Epithelial cell of esophagus (primary cell): ENCODE data around the gene FGD4.

Source experiments
- DNase-seq: peaks from one replicate; pipeline ENCODE4 v3.0.0; 2010; ENCODE audit warnings: low read depth
- H3K4me3 ChIP-seq: 2 replicates; pipeline ENCODE4 v1.5.1; 2011; ENCODE audit warnings: mild to moderate bottlenecking, low read length, control low read depth
- TF ChIP-seq, protein P1 (sequence below): IDR thresholded peaks from 2 replicates; pipeline ENCODE4 v1.5.1; 2011; ENCODE audit warnings: low read depth, mild to moderate bottlenecking, low read length, control low read depth, inconsistent platforms; ENCODE audit not compliant: insufficient read depth; ENCODE audit errors: missing control alignments

The FGD4 gene

DNA sequence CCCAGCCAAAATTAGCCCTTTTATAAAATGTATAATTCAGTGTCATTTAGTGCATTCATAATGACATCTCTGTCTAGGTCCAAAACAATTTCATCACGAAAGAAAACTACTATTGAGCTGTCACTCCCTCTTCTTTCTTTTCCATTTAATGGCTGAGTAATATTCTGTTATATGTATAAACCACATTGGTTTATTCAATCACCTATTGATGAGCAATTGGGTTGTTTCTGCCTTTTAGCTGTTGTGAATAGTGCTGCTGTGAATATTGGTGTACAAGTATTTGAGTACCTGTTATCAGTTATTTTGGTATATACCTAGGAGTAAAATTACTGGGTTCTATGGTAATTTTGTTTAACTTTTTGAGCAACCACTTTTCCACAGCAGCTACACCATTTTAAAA lies 287.0 kb downstream of the FGD4 start:
- no peak overlapping the region for H3K4me3 ChIP-seq
- no peak for DNase-seq
- TF ChIP-seq, protein P1, sequence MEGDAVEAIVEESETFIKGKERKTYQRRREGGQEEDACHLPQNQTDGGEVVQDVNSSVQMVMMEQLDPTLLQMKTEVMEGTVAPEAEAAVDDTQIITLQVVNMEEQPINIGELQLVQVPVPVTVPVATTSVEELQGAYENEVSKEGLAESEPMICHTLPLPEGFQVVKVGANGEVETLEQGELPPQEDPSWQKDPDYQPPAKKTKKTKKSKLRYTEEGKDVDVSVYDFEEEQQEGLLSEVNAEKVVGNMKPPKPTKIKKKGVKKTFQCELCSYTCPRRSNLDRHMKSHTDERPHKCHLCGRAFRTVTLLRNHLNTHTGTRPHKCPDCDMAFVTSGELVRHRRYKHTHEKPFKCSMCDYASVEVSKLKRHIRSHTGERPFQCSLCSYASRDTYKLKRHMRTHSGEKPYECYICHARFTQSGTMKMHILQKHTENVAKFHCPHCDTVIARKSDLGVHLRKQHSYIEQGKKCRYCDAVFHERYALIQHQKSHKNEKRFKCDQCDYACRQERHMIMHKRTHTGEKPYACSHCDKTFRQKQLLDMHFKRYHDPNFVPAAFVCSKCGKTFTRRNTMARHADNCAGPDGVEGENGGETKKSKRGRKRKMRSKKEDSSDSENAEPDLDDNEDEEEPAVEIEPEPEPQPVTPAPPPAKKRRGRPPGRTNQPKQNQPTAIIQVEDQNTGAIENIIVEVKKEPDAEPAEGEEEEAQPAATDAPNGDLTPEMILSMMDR: no peak

DNA sequence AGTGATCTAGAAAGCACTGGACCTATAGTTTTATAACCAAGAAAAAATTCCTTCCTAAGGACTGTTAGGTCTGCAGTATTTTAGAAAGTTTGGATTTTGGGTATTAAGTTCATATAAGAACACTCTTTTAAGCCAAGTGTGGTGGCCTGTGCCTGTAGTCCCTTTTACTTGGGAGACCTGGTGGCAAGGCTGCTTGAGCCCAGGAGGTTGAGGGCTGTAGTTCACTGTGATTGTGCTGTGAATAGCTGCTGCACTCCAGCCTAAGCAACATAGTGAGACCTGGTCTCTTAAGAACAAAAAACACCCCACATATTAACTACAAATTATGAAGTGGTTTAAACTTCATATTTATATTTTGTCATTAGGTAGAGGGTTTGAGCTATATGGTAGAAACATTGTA lies 289.4 kb downstream of the FGD4 start:
- H3K4me3 ChIP-seq: no peak overlapping the region
- TF ChIP-seq, protein P1: no peak
- no peak for DNase-seq

DNA sequence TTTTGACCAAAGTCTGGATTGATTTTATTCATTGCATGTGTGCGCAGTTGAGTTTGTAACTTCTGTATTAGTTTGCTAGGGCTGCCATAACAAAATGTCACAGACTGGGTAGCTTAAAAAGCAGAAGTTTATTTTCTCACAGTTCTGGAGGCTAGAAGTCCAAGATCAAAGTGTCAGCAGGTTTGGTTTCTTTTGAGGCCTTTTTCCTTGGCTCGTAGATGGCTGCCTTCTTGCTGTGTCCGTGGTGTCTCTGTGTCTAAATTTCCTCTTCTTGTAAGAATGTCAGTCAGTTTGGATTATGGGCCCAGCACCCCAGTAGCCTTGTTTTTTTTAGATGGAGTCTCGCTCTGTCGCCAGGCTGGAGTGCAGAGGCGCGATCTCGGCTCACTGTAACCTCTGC lies 291.6 kb downstream of the FGD4 start:
- no peak for DNase-seq
- no peak overlapping the region for H3K4me3 ChIP-seq
- TF ChIP-seq, protein P1: no peak

DNA sequence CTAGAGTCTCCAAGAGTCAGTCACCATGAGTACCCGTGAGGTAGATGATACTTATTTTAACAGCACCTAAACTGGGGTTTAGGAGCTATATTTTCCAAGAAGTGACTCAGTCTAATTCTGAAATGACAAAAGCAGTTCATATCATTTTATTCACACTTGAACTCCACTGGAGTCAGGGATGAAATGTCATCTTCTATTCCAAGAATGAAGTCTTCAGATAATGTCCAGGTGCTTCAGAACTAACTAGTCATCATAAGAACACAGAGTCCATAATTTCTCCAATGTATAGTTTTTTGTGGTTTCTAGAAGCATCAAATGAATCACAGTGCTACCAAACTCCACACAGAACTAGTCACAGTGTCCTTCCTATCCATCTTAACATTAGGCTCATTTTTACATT lies 293.0 kb downstream of the FGD4 start:
- TF ChIP-seq, protein P1: no peak
- DNase-seq: no peak
- H3K4me3 ChIP-seq: no peak overlapping the region

DNA sequence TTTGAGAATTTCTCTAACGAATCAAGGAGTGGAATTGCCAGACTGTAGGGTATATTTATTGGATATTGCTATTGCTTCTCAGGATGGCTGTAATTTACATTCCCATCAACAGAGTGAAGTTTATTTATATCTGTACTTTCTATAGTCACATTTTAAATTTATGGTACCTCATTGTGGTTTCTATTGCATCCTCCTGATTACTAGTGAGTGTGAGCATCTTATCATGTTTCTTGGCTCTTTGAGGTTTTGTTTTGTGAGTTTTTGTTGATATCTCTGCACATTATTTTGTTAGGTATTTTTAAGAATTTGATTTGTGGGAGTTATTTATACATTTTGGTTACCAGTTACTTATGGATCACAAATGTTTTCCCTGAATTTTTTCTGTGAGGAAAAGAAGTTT lies 293.7 kb downstream of the FGD4 start:
- TF ChIP-seq, protein P1: no peak
- DNase-seq: no peak
- H3K4me3 ChIP-seq: no peak overlapping the region
